Measurements from ENCODE around the gene CPZ. TPM values are rescaled to one million over a fixed set of nuclear protein-coding genes. Genes with fewer than 3 reads are reported as not detected.
"Not testable (repeated sequence)": the region's sequence is repeated elsewhere in the genome, so short reads cannot be mapped to it uniquely, and the experiment has no call there.

The CPZ gene
- total RNA-seq, 1 donor from 2014 or later: 3.5 TPM

DNA sequence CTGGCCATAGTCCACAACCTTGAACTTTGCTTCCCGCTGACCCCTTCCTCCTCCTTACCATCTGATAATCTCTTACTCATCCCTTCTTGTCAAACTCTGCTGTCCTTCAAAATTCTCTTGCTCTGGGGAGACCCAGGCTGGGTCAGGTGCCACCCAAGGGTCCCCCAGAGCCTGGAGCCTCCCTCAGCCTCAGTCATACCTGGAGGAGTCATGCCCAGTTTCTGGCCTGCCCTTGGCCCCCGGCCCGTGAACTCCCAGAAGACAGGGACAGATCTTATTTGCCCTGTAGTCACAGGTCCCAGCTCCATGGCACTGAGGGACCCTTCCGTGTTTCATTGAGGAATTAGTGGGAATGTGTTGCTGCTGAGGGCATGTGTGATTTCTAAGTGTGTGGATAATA lies 17.1 kb upstream of the CPZ start:
- H3K36me3 ChIP-seq: no peaks in the 10 kb centered on the region
- peaks cover 3% of the 10 kb centered on the region for H3K27me3 ChIP-seq
- no peak overlapping the region for H3K4me3 ChIP-seq
- no peaks in the 10 kb centered on the region for H3K9me3 ChIP-seq
- H3K4me1 ChIP-seq: no peaks in the 10 kb centered on the region
- TF ChIP-seq, protein P1, sequence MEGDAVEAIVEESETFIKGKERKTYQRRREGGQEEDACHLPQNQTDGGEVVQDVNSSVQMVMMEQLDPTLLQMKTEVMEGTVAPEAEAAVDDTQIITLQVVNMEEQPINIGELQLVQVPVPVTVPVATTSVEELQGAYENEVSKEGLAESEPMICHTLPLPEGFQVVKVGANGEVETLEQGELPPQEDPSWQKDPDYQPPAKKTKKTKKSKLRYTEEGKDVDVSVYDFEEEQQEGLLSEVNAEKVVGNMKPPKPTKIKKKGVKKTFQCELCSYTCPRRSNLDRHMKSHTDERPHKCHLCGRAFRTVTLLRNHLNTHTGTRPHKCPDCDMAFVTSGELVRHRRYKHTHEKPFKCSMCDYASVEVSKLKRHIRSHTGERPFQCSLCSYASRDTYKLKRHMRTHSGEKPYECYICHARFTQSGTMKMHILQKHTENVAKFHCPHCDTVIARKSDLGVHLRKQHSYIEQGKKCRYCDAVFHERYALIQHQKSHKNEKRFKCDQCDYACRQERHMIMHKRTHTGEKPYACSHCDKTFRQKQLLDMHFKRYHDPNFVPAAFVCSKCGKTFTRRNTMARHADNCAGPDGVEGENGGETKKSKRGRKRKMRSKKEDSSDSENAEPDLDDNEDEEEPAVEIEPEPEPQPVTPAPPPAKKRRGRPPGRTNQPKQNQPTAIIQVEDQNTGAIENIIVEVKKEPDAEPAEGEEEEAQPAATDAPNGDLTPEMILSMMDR (IDR thresholded peaks at IDR 0.05): no peak
- no peak overlapping the region for H3K27ac ChIP-seq
- no peak for DNase-seq (ENCODE audit: low spot score in 2 of 2)
- intact Hi-C loops (cut with DNase I): no loop called here

DNA sequence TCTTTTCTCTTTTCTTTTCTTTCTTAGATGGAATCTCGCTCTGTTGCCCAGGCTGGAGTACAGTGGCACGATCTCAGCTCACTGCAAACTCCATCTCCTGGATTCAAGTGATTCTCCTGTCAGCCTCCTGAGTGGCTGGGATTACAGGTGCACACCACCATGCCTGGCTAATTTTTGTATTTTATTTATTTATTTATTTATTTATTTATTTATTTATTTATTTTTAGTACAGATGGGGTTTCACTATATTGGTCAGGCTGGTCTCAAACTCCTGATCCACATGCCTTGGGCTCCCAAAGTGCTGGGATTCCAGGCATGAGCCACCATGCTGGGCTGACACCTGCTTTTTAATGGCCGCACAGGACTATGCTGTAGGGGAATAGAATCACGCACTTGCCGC lies 16.0 kb upstream of the CPZ start:
- intact Hi-C loops (cut with DNase I); H3K4me3 ChIP-seq; DNase-seq (ENCODE audit: low spot score in 2 of 2): not testable (repeated sequence)

DNA sequence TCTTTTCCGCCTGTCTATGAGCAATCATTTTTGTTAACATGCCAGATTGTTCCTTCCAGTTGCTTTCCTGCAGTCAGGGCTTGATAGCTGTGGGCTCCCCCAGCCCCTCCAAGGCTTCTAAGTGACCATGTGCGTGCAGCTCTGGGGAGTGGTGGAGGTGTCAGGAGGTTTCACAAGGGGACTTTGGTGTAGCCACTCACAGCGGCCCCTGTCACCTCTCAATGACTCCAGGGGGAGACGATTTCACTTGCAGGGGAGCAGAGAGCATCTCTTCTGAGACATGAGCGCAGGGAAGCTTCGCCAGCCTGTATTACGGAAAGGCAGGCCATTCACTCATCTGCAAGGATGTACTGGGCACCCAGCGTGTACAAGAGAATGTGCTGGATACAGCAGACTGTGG lies 15.5 kb upstream of the CPZ start:
- no peak overlapping the region for H3K27ac ChIP-seq
- DNase-seq (ENCODE audit: low spot score in 2 of 2): no peak

More for the DNA sequence above, 16.0 kb upstream of the CPZ start:
- not testable (repeated sequence) for H3K9me3 ChIP-seq, H3K4me1 ChIP-seq, H3K27me3 ChIP-seq, H3K36me3 ChIP-seq, H3K27ac ChIP-seq

DNA sequence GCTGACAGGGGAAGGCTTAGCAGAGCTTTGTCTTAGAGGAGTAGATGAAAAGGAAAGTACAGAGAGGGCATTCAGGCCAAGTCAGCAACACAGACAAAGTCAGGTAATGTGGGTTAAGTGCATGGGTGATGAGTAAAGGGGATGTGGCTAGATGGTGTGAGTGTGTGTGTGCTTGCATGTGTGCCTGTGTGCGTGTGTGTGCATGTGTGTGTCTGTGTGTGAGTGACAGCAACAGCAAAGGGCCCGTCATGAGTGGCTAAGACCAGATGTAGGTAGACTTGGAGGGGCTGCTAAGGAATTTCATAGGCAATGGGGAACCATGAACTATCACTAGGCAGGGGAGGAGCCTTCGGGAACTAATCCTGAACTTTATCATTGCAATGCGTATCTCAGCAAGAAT lies 14.6 kb upstream of the CPZ start:
- DNase-seq (ENCODE audit: low spot score in 2 of 2): no peak
- TF ChIP-seq, protein P1 (IDR thresholded peaks at IDR 0.05): no peak
- peaks cover 3% of the 10 kb centered on the region for H3K27me3 ChIP-seq

More for the DNA sequence above, 15.5 kb upstream of the CPZ start:
- Histone ChIP-seq H3K4me1 (no peaks in the 10 kb centered on the region), H3K36me3 (no peaks in the 10 kb centered on the region), H3K27me3 (peaks cover 3% of the 10 kb centered on the region), H3K9me3 (no peaks in the 10 kb centered on the region), H3K4me3 (no peak overlapping the region)
- TF ChIP-seq, protein P1 (IDR thresholded peaks at IDR 0.05): no peak
- intact Hi-C loops (cut with DNase I): no loop called here

DNA sequence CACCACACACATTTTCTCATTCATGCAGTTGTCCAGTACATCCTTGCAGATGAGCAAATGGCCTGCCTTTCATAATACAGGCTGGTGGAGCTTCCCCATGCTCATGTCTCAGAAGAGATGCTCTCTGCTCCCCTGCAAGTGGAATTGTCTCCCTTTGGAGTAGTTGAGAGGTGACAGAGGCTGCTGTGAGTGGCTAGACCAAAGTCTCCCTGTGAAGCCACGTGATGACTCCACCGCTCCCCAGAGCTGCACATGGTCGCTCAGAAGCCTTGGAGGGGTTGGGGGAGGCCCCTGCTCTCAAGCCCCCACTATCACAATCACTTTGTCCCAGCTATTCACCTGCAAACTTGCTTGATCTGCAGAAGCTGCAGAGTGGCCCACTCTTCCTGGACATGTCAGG lies 13.8 kb upstream of the CPZ start:
- Histone ChIP-seq H3K36me3 (no peaks in the 10 kb centered on the region), H3K27ac (no peak overlapping the region), H3K4me1 (no peaks in the 10 kb centered on the region), H3K4me3 (no peak overlapping the region), H3K27me3 (peaks cover 3% of the 10 kb centered on the region), H3K9me3 (no peaks in the 10 kb centered on the region)
- TF ChIP-seq, protein P1 (IDR thresholded peaks at IDR 0.05): no peak
- DNase-seq (ENCODE audit: low spot score in 2 of 2): no peak
- intact Hi-C loops (cut with DNase I): no loop called here

More for the DNA sequence above, 14.6 kb upstream of the CPZ start:
- Histone ChIP-seq H3K27ac (no peak overlapping the region), H3K4me3 (no peak overlapping the region), H3K36me3 (no peaks in the 10 kb centered on the region), H3K9me3 (no peaks in the 10 kb centered on the region), H3K4me1 (no peaks in the 10 kb centered on the region)
- intact Hi-C loops (cut with DNase I): no loop called here

DNA sequence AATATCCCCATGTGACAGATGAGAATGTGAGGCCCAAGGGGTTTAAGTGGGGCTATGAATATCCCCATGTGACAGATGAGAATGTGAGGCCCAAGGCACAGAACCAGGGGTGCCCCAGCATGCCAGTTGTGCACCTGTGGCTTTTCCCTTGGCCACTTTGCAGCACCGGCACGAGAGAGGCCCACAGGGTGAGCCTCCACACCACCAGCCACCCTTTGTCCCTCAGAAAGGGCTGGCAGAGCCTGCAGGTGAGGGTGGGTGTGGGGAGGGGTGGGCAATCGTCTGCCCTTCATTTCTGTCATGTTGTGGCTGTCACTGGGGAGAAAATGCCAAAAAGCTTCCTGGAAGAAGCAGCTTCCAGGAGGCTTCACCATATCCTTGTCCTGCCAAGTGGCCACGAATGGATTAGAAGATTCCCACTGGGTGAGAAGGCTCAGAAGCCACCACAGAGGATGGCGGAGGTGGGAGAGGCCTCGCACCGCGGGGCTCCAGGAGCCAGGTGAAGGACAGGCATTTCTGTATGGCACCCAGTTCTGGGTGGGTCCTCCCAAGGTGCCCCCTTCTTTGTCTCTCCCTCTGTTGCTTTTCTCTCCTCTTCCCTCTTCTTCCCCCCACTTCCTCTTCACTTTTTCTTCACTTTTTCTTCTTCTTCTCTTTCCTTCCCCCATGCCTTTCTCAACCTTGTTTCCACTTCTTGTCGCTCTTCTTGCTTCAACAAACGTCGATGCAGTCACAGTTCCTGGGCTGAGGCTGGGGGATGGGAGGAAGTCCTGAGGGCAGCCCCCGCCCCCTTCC lies 12.8 kb upstream of the CPZ start:
- intact Hi-C loops (cut with DNase I): no loop called here
- Histone ChIP-seq H3K27me3 (peaks cover 3% of the 10 kb centered on the region), H3K4me1 (no peaks in the 10 kb centered on the region), H3K4me3 (no peak overlapping the region), H3K36me3 (no peaks in the 10 kb centered on the region), H3K9me3 (no peaks in the 10 kb centered on the region), H3K27ac (no peak overlapping the region)
- no peak for DNase-seq (ENCODE audit: low spot score in 2 of 2)
- TF ChIP-seq, protein P1 (IDR thresholded peaks at IDR 0.05): no peak

Measured in ascending aorta (tissue), 2 donors.